H1 (cell line): ENCODE measurements around the gene CHFR. TPM values are rescaled to one million over a fixed set of nuclear protein-coding genes. Genes with fewer than 3 reads are reported as not detected.

Experiments used
- BACH1 ChIP-seq: IDR thresholded peaks from 2 replicates; pipeline ENCODE4 v1.6.1; 2012; ENCODE audit warnings: low read length, improper control_type of control experiment
- BRCA1 ChIP-seq: IDR thresholded peaks from 2 replicates; pipeline ENCODE4 v1.6.1; 2012; ENCODE audit warnings: low read depth, low read length, improper control_type of control experiment
- CHD1 ChIP-seq: IDR thresholded peaks from 2 replicates; pipeline ENCODE4 v1.6.1; 2012; ENCODE audit warnings: low read depth, low read length, improper control_type of control experiment
- CHD7 ChIP-seq: fragments of 300-600 bp; sonication (generic); IDR thresholded peaks from 2 replicates; pipeline ENCODE4 v1.7.1; 2012; ENCODE audit warnings: low read length, moderate library complexity, mild to moderate bottlenecking, inconsistent platforms; ENCODE audit not compliant: insufficient replicate concordance
- MAFK ChIP-seq: IDR thresholded peaks from 2 replicates; pipeline ENCODE4 v1.6.1; 2012; ENCODE audit warnings: low read depth, mild to moderate bottlenecking, improper control_type of control experiment, low read length
- NANOG ChIP-seq: IDR thresholded peaks from 2 replicates; pipeline ENCODE4 v1.6.1; 2011; ENCODE audit warnings: low read length, low read depth, mild to moderate bottlenecking, inconsistent platforms; ENCODE audit not compliant: insufficient read depth, poor library complexity, severe bottlenecking
- POLR2AphosphoS5 ChIP-seq: IDR thresholded peaks from 2 replicates; pipeline ENCODE4 v1.6.1; 2011; ENCODE audit warnings: low read depth, low read length
- SIN3A ChIP-seq, 2 experiments: IDR thresholded peaks in 1 of 2; conservative IDR thresholded peaks in 1 of 2; 2 replicates each; pipeline ENCODE4 v1.6.1; 2011 to 2012; ENCODE audit warnings: low read length in 2 of 2, improper control_type of control experiment in 1 of 2, low read depth in 1 of 2, mild to moderate bottlenecking in 1 of 2
- SP1 ChIP-seq: IDR thresholded peaks from 2 replicates; pipeline ENCODE4 v1.6.1; 2011; ENCODE audit warnings: low read depth, low read length
- polyA plus RNA-seq, 7 experiments: library from polyadenylated mRNA; depleted of rRNA in 3 of 7; stranded (reverse) in 5 of 7; unstranded in 2 of 7; fragments of >200 nt in 5 of 7; fragments of 200-250 nt in 2 of 7; gene quantifications; 1 replicate in 5 of 7; 2 replicates in 1 of 7; 4 replicates in 1 of 7; pipeline versions ENCODE4 v1.2.1 to v1.2.3, GENCODE V29; 2011 to 2013; ENCODE audit warnings: missing spikeins in 2 of 7, mixed read lengths in 2 of 7
- total RNA-seq: library from RNA; stranded (reverse); fragmentation: NEBNext Ultra II Directional; extraction: Animal tissue kit (Norgen Biotek cat#: 25700); gene quantifications from 2 replicates; pipeline ENCODE4 v1.2.1, GENCODE V29; 2021
- TF ChIP-seq, protein P1 (sequence below): IDR thresholded peaks from 2 replicates; pipeline ENCODE4 v1.6.1; 2012; ENCODE audit warnings: inconsistent platforms

CHFR gene
- total and polyA plus RNA-seq, 2 of the 8 experiments (the other 6 are each of a cell fraction or from before 2014, with no cell fraction given) = 31.4 to 44.6 TPM

- TF ChIP-seq CHD7 (no peak), SIN3A (conservative IDR thresholded peaks at IDR 0.05 in 1 of 2, IDR thresholded peaks at IDR 0.05 in 1 of 2; ENCODE audit: low read depth in 1 of 2, low read length in 2 of 2) (no peak), BRCA1 (no peak), MAFK (no peak), BACH1 (no peak), CHD1 (no peak), NANOG (no peak), SP1 (no peak), POLR2AphosphoS5 (no peak)
- TF ChIP-seq, protein P1, sequence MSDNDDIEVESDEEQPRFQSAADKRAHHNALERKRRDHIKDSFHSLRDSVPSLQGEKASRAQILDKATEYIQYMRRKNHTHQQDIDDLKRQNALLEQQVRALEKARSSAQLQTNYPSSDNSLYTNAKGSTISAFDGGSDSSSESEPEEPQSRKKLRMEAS = no peak
Observed at GRCh38 chr12:132797820-132798570, 89.4 kb downstream of the CHFR start (continued).
